BE2C (cell line): Measurements from ENCODE around the gene EPO.
"Not testable (repeated sequence)": the region's sequence is repeated elsewhere in the genome, so short reads cannot be mapped to it uniquely, and the experiment has no call there.

Experiments
- DNase-seq: peaks from one replicate; pipeline ENCODE4 v3.0.0-alpha.2; 2020
- H3K27me3 ChIP-seq: fragments of 250-450 bp; sonication (Bioruptor Pico); 2 replicates; pipeline ENCODE4 v1.5.1; 2020; ENCODE audit warnings: mild to moderate bottlenecking
- H3K36me3 ChIP-seq: fragments of 250-450 bp; sonication (Bioruptor Pico); 2 replicates; pipeline ENCODE4 v1.5.1; 2020; ENCODE audit warnings: mild to moderate bottlenecking
- H3K4me1 ChIP-seq: fragments of 250-450 bp; sonication (Bioruptor Pico); 2 replicates; pipeline ENCODE4 v1.5.1; 2020
- H3K4me3 ChIP-seq: 2 replicates; pipeline ENCODE4 v1.5.1; 2011; ENCODE audit warnings: low read depth, low read length
- H3K9me3 ChIP-seq: fragments of 250-450 bp; sonication (Bioruptor Pico); 2 replicates; pipeline ENCODE4 v1.5.1; 2020
- CTCF ChIP-seq: IDR thresholded peaks from 2 replicates; pipeline ENCODE4 v1.5.1; 2012; ENCODE audit warnings: mild to moderate bottlenecking, low read depth, low read length

The EPO gene

GRCh38 chr7:100720671-100721504 is 620 bp downstream of the EPO start:
- no peak for DNase-seq
- Histone ChIP-seq H3K4me1 (no peaks in the 10 kb centered on the region), H3K9me3 (no peaks in the 10 kb centered on the region), H3K4me3 (no peak overlapping the region), H3K27me3 (peaks cover 61% of the 10 kb centered on the region), H3K36me3 (no peaks in the 10 kb centered on the region)
- no peak for TF ChIP-seq CTCF

GRCh38 chr7:100721505-100721812 is 1.2 kb downstream of the EPO start:
- Histone ChIP-seq H3K4me1 (no peaks in the 10 kb centered on the region), H3K9me3 (no peaks in the 10 kb centered on the region), H3K4me3 (no peak overlapping the region), H3K27me3 (peaks cover 62% of the 10 kb centered on the region), H3K36me3 (no peaks in the 10 kb centered on the region)
- TF ChIP-seq CTCF: no peak
- DNase-seq: no peak

GRCh38 chr7:100722480-100723212 is 2.4 kb downstream of the EPO start:
- Histone ChIP-seq H3K27me3 (peaks cover 67% of the 10 kb centered on the region), H3K4me1 (no peaks in the 10 kb centered on the region), H3K4me3 (no peak overlapping the region), H3K36me3 (no peaks in the 10 kb centered on the region), H3K9me3 (no peaks in the 10 kb centered on the region)
- TF ChIP-seq CTCF: no peak
- DNase-seq: no peak

GRCh38 chr7:100723732-100724275 is 3.5 kb downstream of the EPO start:
- TF ChIP-seq CTCF: no peak
- peaks cover 63% of the 10 kb centered on the region for H3K27me3 ChIP-seq

GRCh38 chr7:100724364-100724763 is 4.1 kb downstream of the EPO start:
- not testable (repeated sequence) for DNase-seq, H3K36me3 ChIP-seq, H3K4me3 ChIP-seq, H3K4me1 ChIP-seq, H3K9me3 ChIP-seq
- peaks cover 62% of the 10 kb centered on the region for H3K27me3 ChIP-seq

More at GRCh38 chr7:100723732-100724275, 3.5 kb downstream of the EPO start:
- no peak for DNase-seq
- H3K36me3 ChIP-seq: no peaks in the 10 kb centered on the region
- no peak overlapping the region for H3K4me3 ChIP-seq
- H3K4me1 ChIP-seq: no peaks in the 10 kb centered on the region
- no peaks in the 10 kb centered on the region for H3K9me3 ChIP-seq

GRCh38 chr7:100726996-100727761 is 6.9 kb downstream of the EPO start:
- Histone ChIP-seq H3K4me1 (no peaks in the 10 kb centered on the region), H3K9me3 (no peaks in the 10 kb centered on the region), H3K27me3 (peaks cover 36% of the 10 kb centered on the region), H3K36me3 (no peaks in the 10 kb centered on the region), H3K4me3 (no peak overlapping the region)
- no peak for DNase-seq
- TF ChIP-seq CTCF: no peak
